Smooth muscle cell (in vitro differentiated cells): ENCODE measurements around the gene ACP6. TPM values are rescaled to one million over a fixed set of nuclear protein-coding genes. Genes with fewer than 3 reads are reported as not detected.

Experiments
- DNase-seq: peaks from one replicate; lab custom pipeline; 2025; ENCODE audit not compliant: unreplicated experiment; lab: John Stamatoyannopoulos, UW
- H2AFZ ChIP-seq: fragments of 200-600 bp; sonication (generic); 2 replicates; pipeline ENCODE4 v1.6.0; 2016; ENCODE audit warnings: antibody characterized with exemption, low read depth, mild to moderate bottlenecking
- H3F3A ChIP-seq: fragments of 200-600 bp; sonication (generic); 2 replicates; pipeline ENCODE4 v1.6.0; 2017; ENCODE audit warnings: antibody characterized with exemption, low read depth
- H3K27ac ChIP-seq: fragments of 200-600 bp; sonication (generic); 2 replicates; pipeline ENCODE4 v1.5.1; 2016; ENCODE audit warnings: low read depth, mild to moderate bottlenecking
- H3K27me3 ChIP-seq: fragments of 200-600 bp; sonication (generic); 2 replicates; pipeline ENCODE4 v1.6.1; 2016; ENCODE audit warnings: low read depth, mild to moderate bottlenecking
- H3K36me3 ChIP-seq: fragments of 200-600 bp; sonication (generic); 2 replicates; pipeline ENCODE4 v1.5.1; 2016; ENCODE audit warnings: low read depth
- H3K4me1 ChIP-seq: fragments of 200-600 bp; sonication (generic); 2 replicates; pipeline ENCODE4 v1.5.1; 2016; ENCODE audit warnings: low read depth
- H3K4me2 ChIP-seq: fragments of 200-600 bp; sonication (generic); 2 replicates; pipeline ENCODE4 v1.6.0; 2016; ENCODE audit warnings: mild to moderate bottlenecking
- H3K4me3 ChIP-seq: fragments of 200-600 bp; sonication (generic); 2 replicates; pipeline ENCODE4 v1.5.1; 2016; ENCODE audit warnings: mild to moderate bottlenecking
- H3K79me2 ChIP-seq: fragments of 200-600 bp; sonication (generic); 2 replicates; pipeline ENCODE4 v1.6.0; 2016; ENCODE audit warnings: low read depth, mild to moderate bottlenecking
- H3K9ac ChIP-seq: fragments of 200-600 bp; sonication (generic); 2 replicates; pipeline ENCODE4 v1.6.0; 2016; ENCODE audit warnings: low read depth
- H3K9me3 ChIP-seq: fragments of 200-600 bp; sonication (generic); replicated peaks from 2 replicates; pipeline ENCODE4 v1.5.1; 2016; ENCODE audit warnings: low read depth
- H4K20me1 ChIP-seq: fragments of 200-600 bp; sonication (generic); 2 replicates; pipeline ENCODE4 v1.6.0; 2016; ENCODE audit warnings: low read depth
- WGBS: methylation state at CpG from one replicate; pipeline ENCODE4 v1.1.7; 2016; ENCODE audit warnings: low lambda C conversion rate; 5-methylcytosine and 5-hydroxymethylcytosine counted together
- polyA plus RNA-seq: library from polyadenylated mRNA; unstranded; fragments of >200 nt; fragmentation: Nextera tagmentation; extraction: Ambion mirVana; gene quantifications from 2 replicates; pipeline ENCODE4 v1.2.1, GENCODE V29; 2016
- total RNA-seq: library from RNA; depleted of rRNA; stranded (reverse); fragments of >200 nt; gene quantifications from 2 replicates; pipeline ENCODE4 v1.2.3, GENCODE V29; 2014
- TF ChIP-seq, protein P1 (sequence below): fragments of 200-600 bp; sonication (generic); IDR thresholded peaks from 2 replicates; pipeline ENCODE4 v1.5.1; 2017; ENCODE audit warnings: borderline replicate concordance, mild to moderate bottlenecking, antibody characterized with exemption; ENCODE audit not compliant: insufficient read depth, poor library complexity, severe bottlenecking

Gene ACP6
- total and polyA plus RNA-seq, 2 experiments from 2014 or later: 6.4 to 11.8 TPM

DNA sequence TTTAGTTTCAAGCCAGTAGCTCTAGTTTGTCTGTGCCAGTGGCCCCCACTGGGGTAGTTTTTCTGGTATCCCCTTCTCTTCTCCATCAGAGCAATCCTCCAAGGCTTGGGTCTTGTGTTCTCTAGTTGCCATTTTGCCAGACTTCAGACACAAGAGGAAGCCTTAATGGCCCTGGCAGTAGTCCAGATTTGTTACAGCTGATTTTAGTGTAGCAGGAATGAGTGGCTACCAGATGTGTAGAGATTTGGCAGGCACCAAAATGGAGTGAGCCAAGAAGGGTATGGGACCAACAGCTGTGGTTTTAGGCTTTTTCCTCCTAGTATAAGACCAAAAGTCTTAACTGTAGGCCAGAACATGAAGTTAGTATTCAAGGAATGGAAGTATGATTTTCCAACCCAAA lies 56.8 kb downstream of the ACP6 start:
- DNase-seq: no peak
- no peak overlapping the region for H3K27ac ChIP-seq
- peaks cover 30% of the 10 kb centered on the region for H3K36me3 ChIP-seq
- TF ChIP-seq, protein P1, sequence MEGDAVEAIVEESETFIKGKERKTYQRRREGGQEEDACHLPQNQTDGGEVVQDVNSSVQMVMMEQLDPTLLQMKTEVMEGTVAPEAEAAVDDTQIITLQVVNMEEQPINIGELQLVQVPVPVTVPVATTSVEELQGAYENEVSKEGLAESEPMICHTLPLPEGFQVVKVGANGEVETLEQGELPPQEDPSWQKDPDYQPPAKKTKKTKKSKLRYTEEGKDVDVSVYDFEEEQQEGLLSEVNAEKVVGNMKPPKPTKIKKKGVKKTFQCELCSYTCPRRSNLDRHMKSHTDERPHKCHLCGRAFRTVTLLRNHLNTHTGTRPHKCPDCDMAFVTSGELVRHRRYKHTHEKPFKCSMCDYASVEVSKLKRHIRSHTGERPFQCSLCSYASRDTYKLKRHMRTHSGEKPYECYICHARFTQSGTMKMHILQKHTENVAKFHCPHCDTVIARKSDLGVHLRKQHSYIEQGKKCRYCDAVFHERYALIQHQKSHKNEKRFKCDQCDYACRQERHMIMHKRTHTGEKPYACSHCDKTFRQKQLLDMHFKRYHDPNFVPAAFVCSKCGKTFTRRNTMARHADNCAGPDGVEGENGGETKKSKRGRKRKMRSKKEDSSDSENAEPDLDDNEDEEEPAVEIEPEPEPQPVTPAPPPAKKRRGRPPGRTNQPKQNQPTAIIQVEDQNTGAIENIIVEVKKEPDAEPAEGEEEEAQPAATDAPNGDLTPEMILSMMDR: no peak
- H2AFZ ChIP-seq: no peak overlapping the region
- no peak overlapping the region for H3K9ac ChIP-seq
- no peaks in the 10 kb centered on the region for H3K9me3 ChIP-seq
- no peak overlapping the region for H3K4me3 ChIP-seq
- no peaks in the 10 kb centered on the region for H3K4me1 ChIP-seq
- no peak overlapping the region for H3K4me2 ChIP-seq
- no peaks in the 10 kb centered on the region for H3F3A ChIP-seq
- no peaks in the 10 kb centered on the region for H3K79me2 ChIP-seq
- H3K27me3 ChIP-seq: no peaks in the 10 kb centered on the region
- H4K20me1 ChIP-seq: no peaks in the 10 kb centered on the region

DNA sequence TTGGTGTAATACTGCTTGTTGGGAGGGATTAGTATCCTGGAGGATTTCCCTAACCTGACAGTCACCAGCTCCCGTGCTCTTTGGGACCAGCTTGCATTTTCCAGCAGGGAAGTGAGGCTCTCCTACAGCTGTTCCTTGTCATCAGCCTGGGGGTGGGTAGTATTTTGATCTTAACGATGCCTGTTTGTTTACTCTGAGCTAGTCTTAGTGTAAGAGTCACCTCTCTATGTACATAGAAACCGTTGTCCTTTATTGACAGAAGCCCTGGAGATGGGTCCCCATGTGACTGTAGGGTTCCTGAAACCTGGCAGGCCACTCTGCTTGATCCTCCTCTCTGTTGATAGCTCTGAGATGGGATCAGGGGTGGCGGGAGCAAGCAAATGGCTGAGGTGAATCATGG lies 58.0 kb downstream of the ACP6 start:
- H3K79me2 ChIP-seq: no peaks in the 10 kb centered on the region
- no peaks in the 10 kb centered on the region for H3K9me3 ChIP-seq
- WGBS: 61% methylated on average over 4 of the region's 4 CpGs
- no peaks in the 10 kb centered on the region for H3F3A ChIP-seq
- no peak overlapping the region for H3K27ac ChIP-seq
- no peaks in the 10 kb centered on the region for H3K4me1 ChIP-seq
- H3K36me3 ChIP-seq: peaks cover 21% of the 10 kb centered on the region
- H3K4me3 ChIP-seq: no peak overlapping the region
- no peaks in the 10 kb centered on the region for H4K20me1 ChIP-seq
- DNase-seq: no peak
- H3K27me3 ChIP-seq: no peaks in the 10 kb centered on the region
- no peak overlapping the region for H3K9ac ChIP-seq
- no peak overlapping the region for H3K4me2 ChIP-seq
- H2AFZ ChIP-seq: no peak overlapping the region
- TF ChIP-seq, protein P1: no peak

DNA sequence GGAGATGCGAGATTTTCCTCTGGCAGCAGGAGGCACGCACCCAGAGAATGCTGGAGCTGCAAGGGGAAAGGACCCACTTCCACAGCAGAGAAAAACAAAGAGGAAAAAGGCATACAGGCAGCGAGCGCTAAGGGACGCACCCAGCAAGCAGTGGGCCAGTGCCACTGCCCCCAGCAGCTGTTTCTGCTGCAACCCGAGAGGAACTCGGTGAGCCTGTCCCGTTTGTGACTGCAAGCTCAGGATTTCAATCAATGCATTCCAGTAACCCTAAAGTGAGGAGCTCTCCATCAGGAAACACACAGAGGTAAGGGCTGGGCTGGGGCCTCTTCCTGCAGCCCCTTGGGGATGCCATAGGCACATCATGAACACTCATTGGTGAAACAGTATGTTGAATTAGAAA lies 58.7 kb downstream of the ACP6 start:
- Histone ChIP-seq H3K36me3 (peaks cover 25% of the 10 kb centered on the region), H3K27me3 (no peaks in the 10 kb centered on the region), H3K4me3 (no peak overlapping the region), H3K4me1 (no peaks in the 10 kb centered on the region), H3K27ac (no peak overlapping the region), H3K9me3 (no peaks in the 10 kb centered on the region), H3K4me2 (no peak overlapping the region), H3K9ac (no peak overlapping the region), H3K79me2 (no peaks in the 10 kb centered on the region), H4K20me1 (no peaks in the 10 kb centered on the region), H3F3A (no peaks in the 10 kb centered on the region), H2AFZ (no peak overlapping the region)
- TF ChIP-seq, protein P1: no peak
- DNase-seq: no peak
- whole genome bisulfite sequencing: 93% methylated on average over 8 of the region's 8 CpGs

DNA sequence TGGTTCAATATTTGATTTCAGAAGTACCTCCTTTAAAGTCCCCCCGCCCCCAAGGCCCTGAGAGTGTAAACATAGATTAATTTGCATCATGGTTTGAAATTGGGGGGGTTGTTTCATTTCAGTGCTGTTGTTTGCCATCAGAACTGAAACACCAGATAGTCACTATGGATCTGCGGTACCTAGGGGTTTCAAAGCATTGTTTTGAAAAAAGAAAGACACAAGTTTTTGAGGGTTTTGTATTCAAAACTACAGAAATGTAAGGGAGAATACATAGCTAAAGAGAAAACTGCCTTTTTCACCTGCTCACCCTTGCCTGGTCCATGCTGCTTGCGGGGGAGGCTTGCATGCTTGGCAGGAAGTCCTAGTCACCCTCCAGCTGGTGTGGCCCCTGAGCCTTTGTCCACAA lies 59.3 kb downstream of the ACP6 start:
- H3K4me1 ChIP-seq: no peaks in the 10 kb centered on the region
- H3K4me3 ChIP-seq: no peak overlapping the region
- H3F3A ChIP-seq: no peaks in the 10 kb centered on the region
- H3K4me2 ChIP-seq: no peak overlapping the region
- no peak overlapping the region for H2AFZ ChIP-seq
- H3K36me3 ChIP-seq: peaks cover 22% of the 10 kb centered on the region
- TF ChIP-seq, protein P1: no peak
- H4K20me1 ChIP-seq: peaks cover 1% of the 10 kb centered on the region
- H3K27me3 ChIP-seq: no peaks in the 10 kb centered on the region
- 97% methylated on average over 3 of the region's 3 CpGs for WGBS
- no peak overlapping the region for H3K27ac ChIP-seq
- DNase-seq: no peak
- no peaks in the 10 kb centered on the region for H3K9me3 ChIP-seq
- no peak overlapping the region for H3K9ac ChIP-seq
- no peaks in the 10 kb centered on the region for H3K79me2 ChIP-seq
